A549 (cell line): ENCODE results near the gene SMCO2.

Experiments
- CEBPB ChIP-seq, 2 experiments: fragments of >200 bp in 1 of 2; sonication (Bioruptor Twin) in 1 of 2; formaldehyde crosslinking in 1 of 2; IDR thresholded peaks; 2 replicates each; pipeline ENCODE4 v1.6.1; 2012 to 2016
- CHD2 ChIP-seq: fragments of 150-350 bp; IDR thresholded peaks from 2 replicates; pipeline ENCODE4 v1.6.1; 2014; ENCODE audit warnings: low read length; ENCODE audit not compliant: partially characterized antibody
- NFE2L2 ChIP-seq: fragments of 150-350 bp; conservative IDR thresholded peaks from 2 replicates; pipeline ENCODE4 v1.6.1; 2014; ENCODE audit warnings: low read length
- POLR2A ChIP-seq: IDR thresholded peaks from 2 replicates; pipeline ENCODE4 v1.6.1; 2012; ENCODE audit warnings: mild to moderate bottlenecking, low read length
- SMC3 ChIP-seq: fragments of >200 bp; sonication (Bioruptor Twin); formaldehyde crosslinking; IDR thresholded peaks from 3 replicates; pipeline ENCODE4 v1.6.1; 2018; ENCODE audit warnings: inconsistent platforms
- ZFP36 ChIP-seq: fragments of 450-650 bp; IDR thresholded peaks from 2 replicates; pipeline ENCODE4 v1.6.1; 2014; ENCODE audit warnings: borderline replicate concordance; ENCODE audit not compliant: partially characterized antibody
- TF ChIP-seq, protein P1 (sequence below): fragments of 200-600 bp; sonication (generic); IDR thresholded peaks from 2 replicates; pipeline ENCODE4 v1.6.1; 2016; ENCODE audit warnings: antibody characterized with exemption, mild to moderate bottlenecking, moderate library complexity
- TF ChIP-seq, protein P2 (sequence below): fragments of >200 bp; sonication (Bioruptor Twin); formaldehyde crosslinking; IDR thresholded peaks from 3 replicates; pipeline ENCODE4 v1.5.1; 2016

DNA sequence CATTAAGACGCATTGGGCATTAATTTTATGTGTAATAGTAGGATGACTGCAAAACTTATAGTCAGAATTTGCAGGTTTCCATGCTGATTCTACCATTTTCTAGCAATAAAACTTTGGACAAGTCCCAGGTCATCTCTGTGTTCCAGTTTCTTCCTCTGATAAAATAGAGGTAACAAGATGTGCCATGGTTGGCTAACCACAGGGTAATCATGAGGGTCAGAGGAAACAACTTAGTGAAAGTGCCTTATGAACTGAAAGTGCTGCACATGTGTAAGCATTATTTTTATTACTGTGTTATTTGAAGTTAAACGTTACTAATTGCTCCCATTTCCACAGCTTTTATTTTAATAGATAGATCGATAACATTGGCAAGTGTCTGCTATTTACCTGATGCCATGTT lies 21.1 kb downstream of the SMCO2 start:
- TF ChIP-seq, protein P1, sequence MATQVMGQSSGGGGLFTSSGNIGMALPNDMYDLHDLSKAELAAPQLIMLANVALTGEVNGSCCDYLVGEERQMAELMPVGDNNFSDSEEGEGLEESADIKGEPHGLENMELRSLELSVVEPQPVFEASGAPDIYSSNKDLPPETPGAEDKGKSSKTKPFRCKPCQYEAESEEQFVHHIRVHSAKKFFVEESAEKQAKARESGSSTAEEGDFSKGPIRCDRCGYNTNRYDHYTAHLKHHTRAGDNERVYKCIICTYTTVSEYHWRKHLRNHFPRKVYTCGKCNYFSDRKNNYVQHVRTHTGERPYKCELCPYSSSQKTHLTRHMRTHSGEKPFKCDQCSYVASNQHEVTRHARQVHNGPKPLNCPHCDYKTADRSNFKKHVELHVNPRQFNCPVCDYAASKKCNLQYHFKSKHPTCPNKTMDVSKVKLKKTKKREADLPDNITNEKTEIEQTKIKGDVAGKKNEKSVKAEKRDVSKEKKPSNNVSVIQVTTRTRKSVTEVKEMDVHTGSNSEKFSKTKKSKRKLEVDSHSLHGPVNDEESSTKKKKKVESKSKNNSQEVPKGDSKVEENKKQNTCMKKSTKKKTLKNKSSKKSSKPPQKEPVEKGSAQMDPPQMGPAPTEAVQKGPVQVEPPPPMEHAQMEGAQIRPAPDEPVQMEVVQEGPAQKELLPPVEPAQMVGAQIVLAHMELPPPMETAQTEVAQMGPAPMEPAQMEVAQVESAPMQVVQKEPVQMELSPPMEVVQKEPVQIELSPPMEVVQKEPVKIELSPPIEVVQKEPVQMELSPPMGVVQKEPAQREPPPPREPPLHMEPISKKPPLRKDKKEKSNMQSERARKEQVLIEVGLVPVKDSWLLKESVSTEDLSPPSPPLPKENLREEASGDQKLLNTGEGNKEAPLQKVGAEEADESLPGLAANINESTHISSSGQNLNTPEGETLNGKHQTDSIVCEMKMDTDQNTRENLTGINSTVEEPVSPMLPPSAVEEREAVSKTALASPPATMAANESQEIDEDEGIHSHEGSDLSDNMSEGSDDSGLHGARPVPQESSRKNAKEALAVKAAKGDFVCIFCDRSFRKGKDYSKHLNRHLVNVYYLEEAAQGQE: no peak
- TF ChIP-seq POLR2A: no peak
- no peak for TF ChIP-seq SMC3
- TF ChIP-seq, protein P2, sequence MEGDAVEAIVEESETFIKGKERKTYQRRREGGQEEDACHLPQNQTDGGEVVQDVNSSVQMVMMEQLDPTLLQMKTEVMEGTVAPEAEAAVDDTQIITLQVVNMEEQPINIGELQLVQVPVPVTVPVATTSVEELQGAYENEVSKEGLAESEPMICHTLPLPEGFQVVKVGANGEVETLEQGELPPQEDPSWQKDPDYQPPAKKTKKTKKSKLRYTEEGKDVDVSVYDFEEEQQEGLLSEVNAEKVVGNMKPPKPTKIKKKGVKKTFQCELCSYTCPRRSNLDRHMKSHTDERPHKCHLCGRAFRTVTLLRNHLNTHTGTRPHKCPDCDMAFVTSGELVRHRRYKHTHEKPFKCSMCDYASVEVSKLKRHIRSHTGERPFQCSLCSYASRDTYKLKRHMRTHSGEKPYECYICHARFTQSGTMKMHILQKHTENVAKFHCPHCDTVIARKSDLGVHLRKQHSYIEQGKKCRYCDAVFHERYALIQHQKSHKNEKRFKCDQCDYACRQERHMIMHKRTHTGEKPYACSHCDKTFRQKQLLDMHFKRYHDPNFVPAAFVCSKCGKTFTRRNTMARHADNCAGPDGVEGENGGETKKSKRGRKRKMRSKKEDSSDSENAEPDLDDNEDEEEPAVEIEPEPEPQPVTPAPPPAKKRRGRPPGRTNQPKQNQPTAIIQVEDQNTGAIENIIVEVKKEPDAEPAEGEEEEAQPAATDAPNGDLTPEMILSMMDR: no peak
- no peak for TF ChIP-seq CEBPB (IDR thresholded peaks at IDR 0.05)
- TF ChIP-seq CHD2: no peak
- no peak for TF ChIP-seq NFE2L2
- TF ChIP-seq ZFP36: no peak
